Activated naive CD4-positive, alpha-beta T cell treated with anti-CD3 and anti-CD28 coated beads, Interleukin-2, amount 50 U/mL, for 72 hours (primary cell): ENCODE measurements around the gene RIPK3. TPM values are rescaled to one million over a fixed set of nuclear protein-coding genes. Genes with fewer than 3 reads are reported as not detected.

Experiments
- ATAC-seq, 2 donors: fragments of 150-1000 bp; cut with Tn5 transposase; 2 replicates each; pipeline ENCODE4 v1.10.0; 2021; ENCODE audit warnings: mild to moderate bottlenecking in 2 of 2, moderate library complexity in 2 of 2
- DNase-seq, 2 donors: peaks; one replicate each; pipeline ENCODE4 v3.0.0; 2021 to 2022; ENCODE audit warnings: low spot score in 2 of 2
- H3K27ac Mint-ChIP-seq, 2 donors: one replicate each; pipeline ENCODE4 v1.8.0; 2022; ENCODE audit warnings: mild to moderate bottlenecking in 2 of 2, mixed read lengths in 2 of 2
- H3K36me3 Mint-ChIP-seq, 2 donors: one replicate each; pipeline ENCODE4 v1.8.0; 2022; ENCODE audit warnings: mixed read lengths in 2 of 2
- H3K9me3 Mint-ChIP-seq, 2 donors: one replicate each; pipeline ENCODE4 v1.8.0; 2022; ENCODE audit warnings: mixed read lengths in 2 of 2
- total RNA-seq, 2 donors: library from RNA; stranded (reverse); gene quantifications; one replicate each; pipeline ENCODE4 v1.2.3, GENCODE V29; 2022

The RIPK3 gene
- total RNA-seq, 2 donors from 2014 or later: 11.1 to 11.8 TPM

GRCh38 chr14:24316597-24316950 lies 23.2 kb downstream of the RIPK3 start:
- Mint-ChIP-seq H3K9me3 (no peaks in the 10 kb centered on the region), H3K36me3 (peaks cover 0 to 18% of the 10 kb centered on the region in 2 donors), H3K27ac (no peak overlapping the region)
- DNase-seq (no peak), ATAC-seq (no peak)

- peaks cover 0 to 20% of the 10 kb centered on the region in 2 donors for H3K36me3 Mint-ChIP-seq
- no peak overlapping the region for H3K27ac Mint-ChIP-seq
- ATAC-seq: no peak
- DNase-seq: no peak
- H3K9me3 Mint-ChIP-seq: no peaks in the 10 kb centered on the region
Measured at GRCh38 chr14:24315807-24316596, 23.8 kb downstream of the RIPK3 start.

DNA sequence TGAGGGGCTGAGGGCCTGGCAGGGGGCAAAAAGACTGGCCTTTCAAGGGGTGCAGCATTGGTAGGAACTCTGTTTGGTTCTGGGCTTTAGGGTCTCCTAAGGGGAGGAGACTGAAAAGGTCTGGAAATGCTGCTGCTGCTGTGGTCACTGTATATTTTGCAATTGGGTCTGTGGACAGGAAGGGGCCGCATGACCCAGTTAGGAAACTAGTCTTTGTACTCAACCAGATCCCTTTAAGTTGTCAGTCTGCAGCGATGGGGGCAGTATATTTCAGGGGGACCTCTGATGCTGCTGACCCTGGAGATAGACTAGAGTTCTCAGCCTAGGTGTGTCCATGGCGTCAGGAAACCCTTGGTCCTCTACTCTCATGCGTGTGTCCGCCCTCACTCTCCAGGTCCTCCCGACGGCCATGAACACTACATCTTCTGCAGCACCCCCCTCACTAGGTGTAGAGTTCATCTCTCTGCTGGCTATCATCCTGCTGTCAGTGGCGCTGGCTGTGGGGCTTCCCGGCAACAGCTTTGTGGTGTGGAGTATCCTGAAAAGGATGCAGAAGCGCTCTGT lies 24.5 kb downstream of the RIPK3 start:
- Mint-ChIP-seq H3K27ac (no peak overlapping the region), H3K36me3 (peaks cover 0 to 20% of the 10 kb centered on the region in 2 donors), H3K9me3 (no peaks in the 10 kb centered on the region)
- ATAC-seq (no peak), DNase-seq (no peak)

GRCh38 chr14:24314377-24315193 lies 25.2 kb downstream of the RIPK3 start:
- no peaks in the 10 kb centered on the region for H3K9me3 Mint-ChIP-seq
- peak overlapping the region; percentile 58 to 74 for H3K27ac Mint-ChIP-seq
- H3K36me3 Mint-ChIP-seq: peaks cover 0 to 20% of the 10 kb centered on the region in 2 donors
- no peak for DNase-seq
- no peak for ATAC-seq

DNA sequence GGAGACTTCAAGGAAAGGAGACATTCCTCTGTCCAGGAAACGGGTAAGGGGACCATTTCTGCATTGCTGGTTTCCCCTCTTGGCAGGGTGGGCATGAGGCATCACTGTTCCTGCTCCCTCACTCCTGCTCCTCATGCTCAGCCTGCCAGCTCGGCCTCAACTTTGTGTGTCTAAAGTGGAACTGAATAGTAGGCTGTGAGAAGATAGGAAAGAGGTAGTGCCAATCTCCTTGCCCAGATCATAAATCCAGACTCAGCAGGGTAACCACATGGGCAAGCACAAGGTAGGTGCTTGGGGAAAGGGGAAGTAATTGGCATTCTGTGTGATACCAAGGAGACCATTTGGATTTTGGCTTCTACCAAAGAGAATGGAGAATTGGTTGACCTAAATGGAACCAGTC lies 25.9 kb downstream of the RIPK3 start:
- DNase-seq: no peak
- no peak for ATAC-seq
- Mint-ChIP-seq H3K9me3 (no peaks in the 10 kb centered on the region), H3K36me3 (peaks cover 0 to 20% of the 10 kb centered on the region in 2 donors), H3K27ac (peak overlapping the region; percentile 58 to 74)

- peak overlapping the region; percentile 56 to 58 for H3K27ac Mint-ChIP-seq
- DNase-seq (no peak), ATAC-seq (peak in 1 of 2 donors; percentile 38)
- peaks cover 0 to 19% of the 10 kb centered on the region in 2 donors for H3K36me3 Mint-ChIP-seq
- no peaks in the 10 kb centered on the region for H3K9me3 Mint-ChIP-seq
Measured at GRCh38 chr14:24312736-24313507, 26.9 kb downstream of the RIPK3 start.

DNA sequence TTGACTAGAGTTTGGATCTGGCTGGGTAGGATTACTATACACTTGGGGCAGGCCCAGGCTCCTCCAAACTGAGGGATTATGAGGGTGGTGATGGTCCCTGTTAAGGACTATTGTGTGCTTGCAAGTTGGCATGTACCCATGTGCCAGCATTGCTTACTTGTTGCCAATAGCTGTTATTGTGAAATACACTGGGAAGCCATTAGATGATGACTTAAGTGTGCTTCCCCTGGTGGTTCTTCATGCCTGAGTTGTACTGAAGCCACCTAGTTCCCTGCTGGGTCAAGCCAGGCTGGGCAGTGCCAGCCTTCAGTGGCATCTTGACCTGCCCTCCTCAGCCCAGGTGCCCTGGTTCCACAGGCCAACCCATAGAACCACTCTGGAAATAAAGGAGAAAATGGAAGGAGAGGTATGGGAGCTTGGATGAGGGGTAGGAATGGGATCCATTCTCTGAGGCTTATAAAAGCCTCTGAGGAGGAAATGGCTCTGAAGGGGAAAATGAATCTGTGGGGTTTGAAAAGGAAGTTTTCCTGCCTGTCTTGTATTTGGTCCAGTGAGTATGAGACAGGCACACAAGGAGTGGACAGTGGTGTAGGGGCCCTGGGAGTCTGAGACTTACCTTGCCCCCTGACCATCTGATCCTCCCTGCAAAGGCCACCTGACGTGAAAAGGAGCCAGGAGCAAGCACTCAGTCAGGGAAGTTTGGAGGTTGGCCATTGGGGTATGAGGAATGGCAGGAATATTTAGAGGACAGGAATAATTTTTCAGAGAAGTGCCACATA lies 27.8 kb downstream of the RIPK3 start:
- H3K36me3 Mint-ChIP-seq: peaks cover 0 to 12% of the 10 kb centered on the region in 2 donors
- H3K9me3 Mint-ChIP-seq: no peaks in the 10 kb centered on the region
- H3K27ac Mint-ChIP-seq: peak overlapping the region; percentile 47 to 58
- no peak for ATAC-seq
- no peak for DNase-seq

GRCh38 chr14:24310646-24311604 lies 28.9 kb downstream of the RIPK3 start, which contains the start of gene LTB4R:
Gene LTB4R (plus strand): TSS chr14:24311502. CDS start chr14:24315652, 4,150 bp downstream.
- H3K9me3 Mint-ChIP-seq: no peaks in the 10 kb centered on the region
- H3K27ac Mint-ChIP-seq: peak within 1 kb of the TSS; percentile 47 to 52
- DNase-seq (peak; percentile 55 to 77), ATAC-seq (peak; percentile 78 to 88)
- peaks cover 0 to 12% of the 10 kb centered on the region in 2 donors for H3K36me3 Mint-ChIP-seq

GRCh38 chr14:24310265-24310645 lies 29.5 kb downstream of the RIPK3 start:
- DNase-seq (no peak), ATAC-seq (no peak)
- H3K36me3 Mint-ChIP-seq: peaks cover 0 to 12% of the 10 kb centered on the region in 2 donors
- H3K27ac Mint-ChIP-seq: peak overlapping the region in 1 of 2 donors; percentile 23
- no peaks in the 10 kb centered on the region for H3K9me3 Mint-ChIP-seq

GRCh38 chr14:24309538-24310264 lies 30.1 kb downstream of the RIPK3 start, which contains the start of gene LTB4R2:
Gene LTB4R2 (plus strand): TSS chr14:24310140. CDS start chr14:24310665, 525 bp downstream.
- ATAC-seq (no peak), DNase-seq (no peak)
- H3K9me3 Mint-ChIP-seq: no peaks in the 10 kb centered on the region
- H3K27ac Mint-ChIP-seq: peak within 1 kb of the TSS; percentile 23 to 55
- peaks cover 5 to 12% of the 10 kb centered on the region in 2 donors for H3K36me3 Mint-ChIP-seq

GRCh38 chr14:24308342-24309124 lies 31.3 kb downstream of the RIPK3 start:
- DNase-seq (no peak), ATAC-seq (no peak)
- Mint-ChIP-seq H3K27ac (peak overlapping the region; percentile 3 to 10), H3K36me3 (peaks cover 10 to 12% of the 10 kb centered on the region in 2 donors), H3K9me3 (no peaks in the 10 kb centered on the region)

DNA sequence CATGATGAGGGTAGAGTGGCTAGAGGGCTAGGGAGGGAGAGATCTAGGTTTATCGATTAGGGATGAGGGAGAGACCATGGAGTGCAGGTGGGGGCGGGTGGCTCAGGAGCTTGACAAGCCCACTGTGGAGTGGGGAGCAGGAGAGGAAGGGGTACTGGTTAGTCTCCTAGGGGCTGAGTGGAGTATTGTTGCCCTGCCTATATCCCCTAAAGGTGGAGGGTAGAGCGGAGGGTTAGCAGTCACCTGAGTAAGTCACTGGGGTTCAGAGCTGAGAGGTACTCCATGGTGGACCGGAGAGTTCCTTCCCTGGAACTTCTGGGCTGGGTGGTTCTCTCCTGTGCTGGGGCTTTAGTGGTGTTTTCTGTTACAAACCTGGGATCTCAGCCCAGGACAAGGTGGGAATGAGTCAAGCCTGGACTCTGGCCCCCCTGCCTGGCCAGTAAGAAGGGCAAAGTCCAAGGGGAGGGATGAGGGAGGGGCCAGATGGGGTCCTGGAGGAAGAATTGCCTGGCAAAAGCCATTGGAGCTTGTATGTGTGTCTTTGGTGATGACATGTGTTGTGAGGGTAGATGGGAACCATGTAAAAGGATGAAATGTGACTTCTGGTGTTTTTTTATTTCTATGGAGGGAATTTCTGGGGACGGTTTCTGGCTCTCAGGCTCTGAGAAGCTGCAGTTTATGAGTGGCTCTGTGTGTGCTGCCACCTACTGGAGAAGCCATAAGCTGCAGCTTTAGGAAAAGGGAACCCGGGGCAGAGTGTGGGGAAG lies 32.0 kb downstream of the RIPK3 start, which contains the start of gene CIDEB:
Gene CIDEB (minus strand): TSS at position 403 of the 767 bp plus-strand sequence. CDS start 119 bp downstream, at position 284.
- H3K9me3 Mint-ChIP-seq: no peaks in the 10 kb centered on the region
- no peak for ATAC-seq
- peak in 1 of 2 donors; percentile 69 for DNase-seq
- H3K27ac Mint-ChIP-seq: peak within 1 kb of the TSS; percentile 3 to 10
- peaks cover 10 to 12% of the 10 kb centered on the region in 2 donors for H3K36me3 Mint-ChIP-seq

DNA sequence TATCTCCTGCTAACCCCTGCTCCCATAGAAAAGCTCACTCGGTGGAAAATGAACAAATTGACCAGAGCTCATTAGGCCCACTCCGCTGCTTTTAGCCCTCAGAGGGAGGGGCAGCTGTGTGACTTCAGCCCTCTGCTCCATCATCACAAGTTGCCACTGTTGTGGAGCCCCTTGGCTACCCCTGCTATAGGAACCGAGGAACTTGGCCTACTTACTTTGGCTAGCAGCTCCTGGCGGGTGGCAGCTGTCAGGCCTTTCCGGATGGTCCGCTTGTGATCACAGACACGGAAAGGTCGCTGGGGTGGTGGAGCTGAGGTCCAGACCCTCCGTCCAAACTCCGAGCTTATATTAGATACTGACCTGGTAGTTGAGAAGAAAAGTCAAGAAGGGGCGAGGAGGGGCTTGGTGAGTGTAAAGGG lies 32.6 kb downstream of the RIPK3 start:
- ATAC-seq: no peak

More for the DNA sequence above, 32.6 kb downstream of the RIPK3 start:
- peaks cover 10% of the 10 kb centered on the region in 2 donors for H3K36me3 Mint-ChIP-seq
- peak overlapping the region in 1 of 2 donors; percentile 10 for H3K27ac Mint-ChIP-seq
- H3K9me3 Mint-ChIP-seq: no peaks in the 10 kb centered on the region
- DNase-seq: no peak
